SK-N-DZ (cell line): ENCODE data around the gene POU2AF1.

ENCODE experiments used
- DNase-seq: peaks from one replicate; pipeline ENCODE4 v3.0.0-alpha.2; 2015; ENCODE audit warnings: low spot score
- small RNA-seq, 2 experiments: library from RNA; depleted of rRNA; stranded (forward); fragments of <200 nt; gene quantifications; one replicate each; pipeline ENCODE3, GENCODE V24; 2014

The POU2AF1 gene

DNA sequence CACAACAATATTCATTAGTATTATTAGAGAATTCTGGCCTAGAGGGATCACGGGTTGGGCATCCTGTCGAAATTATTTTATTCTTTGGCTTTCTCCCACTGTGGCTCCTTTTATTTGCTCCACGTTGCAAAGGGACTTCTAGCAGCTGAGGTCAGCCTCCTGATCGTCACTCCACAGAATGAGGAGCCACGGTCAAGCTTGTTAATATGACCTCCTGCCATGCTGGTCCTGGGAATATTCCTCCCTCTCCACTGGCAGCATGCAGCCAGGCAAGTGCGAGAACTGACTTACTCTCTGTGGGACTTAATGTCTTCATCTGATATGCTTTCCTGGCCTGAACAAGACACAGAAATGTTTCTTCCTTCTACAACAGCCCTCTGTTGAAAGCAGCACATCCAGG lies 59.8 kb downstream of the POU2AF1 start:
- DNase-seq, result no peak

DNA sequence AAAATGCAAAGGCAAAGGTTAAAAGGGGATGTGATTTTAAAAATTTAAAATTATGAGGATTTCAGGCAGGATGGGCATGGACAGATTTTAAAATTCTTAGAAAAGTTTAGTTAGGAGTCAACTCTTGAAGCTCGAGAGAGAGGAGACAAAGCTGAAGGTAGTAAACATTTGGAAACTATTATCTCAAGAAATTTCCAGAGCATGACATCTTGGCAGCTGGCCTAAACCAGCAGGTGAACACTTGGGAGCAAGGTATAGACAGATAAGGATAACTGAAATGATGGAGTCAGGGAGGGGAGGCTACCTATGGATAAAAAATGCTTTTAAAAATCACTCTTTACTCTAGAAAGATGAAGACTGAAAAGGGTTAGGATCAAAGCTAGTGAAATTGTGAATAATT lies 67.0 kb downstream of the POU2AF1 start:
- no peak for DNase-seq

DNA sequence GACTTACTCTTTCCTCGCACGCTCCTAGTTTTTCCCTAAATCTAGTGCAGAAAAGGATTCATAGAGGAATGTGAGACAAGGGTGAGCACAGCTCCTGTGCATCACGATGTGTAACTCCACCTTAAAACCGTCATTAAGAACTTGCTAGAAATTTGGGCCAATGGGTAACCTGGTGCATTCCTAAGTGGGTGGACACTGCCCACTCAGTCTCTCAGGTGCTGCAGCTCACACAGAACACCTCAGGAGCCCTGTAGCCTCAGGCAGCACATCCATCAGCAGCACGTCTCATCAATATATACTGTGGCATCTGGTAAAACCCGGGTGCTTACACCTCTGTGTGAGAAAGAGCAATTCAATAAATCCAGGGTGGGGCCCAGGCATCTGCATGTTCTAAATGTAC lies 68.4 kb downstream of the POU2AF1 start:
- no peak for DNase-seq

GRCh38 chr11:111310088-111310487 lies 69.0 kb downstream of the POU2AF1 start:
- DNase-seq, result no peak

GRCh38 chr11:111309215-111309915 lies 69.7 kb downstream of the POU2AF1 start:
- no peak for DNase-seq

DNA sequence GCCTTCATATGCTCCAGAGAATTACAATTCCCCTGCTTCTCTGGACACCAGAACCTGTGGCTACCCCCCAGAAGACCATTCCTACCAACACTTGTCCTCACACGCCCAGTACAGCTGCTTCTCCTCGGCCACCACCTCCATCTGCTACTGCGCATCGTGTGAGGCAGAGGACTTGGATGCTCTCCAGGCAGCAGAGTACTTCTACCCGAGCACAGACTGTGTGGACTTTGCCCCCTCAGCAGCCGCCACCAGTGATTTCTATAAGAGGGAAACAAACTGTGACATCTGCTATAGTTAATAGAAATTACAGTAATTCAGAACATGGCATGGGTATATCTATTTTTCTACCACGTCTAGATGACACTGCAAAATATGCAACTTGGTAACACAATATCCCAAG lies 70.9 kb downstream of the POU2AF1 start:
- no peak for DNase-seq

DNA sequence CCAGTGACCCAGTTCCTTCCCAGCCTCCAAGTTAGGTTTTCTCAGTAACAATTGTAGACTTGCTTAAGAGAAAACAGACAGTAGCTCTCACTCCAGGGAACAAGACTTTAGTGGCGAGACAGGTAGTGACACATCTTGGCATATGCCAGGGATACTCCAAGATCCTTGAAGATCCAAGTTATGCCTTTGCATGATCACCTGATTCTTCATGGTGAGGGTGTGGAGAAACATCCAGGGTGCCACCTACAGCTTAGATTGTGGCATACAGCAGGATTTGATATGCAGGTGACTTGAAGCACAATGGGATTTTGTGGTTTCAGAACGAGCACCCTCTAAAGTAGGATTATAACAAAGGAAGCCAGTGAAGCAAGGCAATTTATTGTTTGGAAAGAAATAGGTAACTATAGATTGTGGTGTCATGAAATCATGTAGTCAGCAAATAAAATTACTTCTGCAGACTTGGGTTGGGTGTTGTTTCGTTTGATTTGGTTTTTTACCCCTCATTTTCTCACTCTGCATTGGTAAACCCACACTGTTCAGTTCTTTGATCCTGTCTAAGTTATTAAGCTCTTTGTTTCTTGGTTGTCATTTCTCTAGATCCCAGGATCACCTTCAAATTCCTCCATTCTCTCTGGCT lies 71.5 kb downstream of the POU2AF1 start:
- DNase-seq, result no peak

DNA sequence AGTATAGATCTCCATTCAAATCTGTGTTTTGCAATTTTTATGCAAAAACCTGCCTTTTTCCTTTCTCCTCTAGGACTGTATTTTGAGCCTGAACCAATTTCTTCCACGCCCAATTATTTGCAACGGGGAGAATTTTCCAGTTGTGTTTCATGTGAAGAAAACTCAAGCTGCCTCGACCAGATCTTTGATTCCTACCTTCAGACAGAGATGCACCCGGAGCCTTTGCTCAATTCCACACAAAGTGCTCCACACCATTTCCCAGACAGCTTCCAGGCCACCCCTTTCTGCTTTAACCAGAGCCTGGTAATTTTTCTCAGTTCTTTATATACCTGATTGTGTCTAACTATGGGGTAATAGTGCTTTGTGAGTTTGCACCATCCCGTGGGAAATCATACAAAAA lies 72.8 kb downstream of the POU2AF1 start:
- DNase-seq, result no peak

DNA sequence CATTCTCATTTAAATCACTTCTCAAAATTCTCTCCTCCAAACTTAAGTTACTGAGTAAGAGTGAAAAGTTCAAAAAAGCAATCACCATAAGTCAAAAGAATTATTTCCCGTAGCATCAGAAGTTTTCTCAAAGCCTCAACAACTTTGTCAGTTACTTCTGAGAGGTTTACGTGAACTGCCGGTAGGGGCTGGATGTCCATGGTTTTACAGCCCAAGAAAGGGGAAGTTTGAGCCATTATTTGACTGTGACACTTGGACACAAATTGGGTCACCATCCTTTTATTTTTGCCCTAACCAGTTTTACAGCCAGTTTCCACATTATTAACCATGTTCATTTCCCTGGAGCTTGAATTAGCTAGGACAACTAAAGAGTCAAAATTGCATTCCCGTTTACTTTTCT lies 73.2 kb downstream of the POU2AF1 start:
- DNase-seq, result no peak

GRCh38 chr11:111305162-111305802 lies 73.8 kb downstream of the POU2AF1 start:
- no peak for DNase-seq

- no peak for DNase-seq
Measured at GRCh38 chr11:111303461-111303860, 75.6 kb downstream of the POU2AF1 start.

DNA sequence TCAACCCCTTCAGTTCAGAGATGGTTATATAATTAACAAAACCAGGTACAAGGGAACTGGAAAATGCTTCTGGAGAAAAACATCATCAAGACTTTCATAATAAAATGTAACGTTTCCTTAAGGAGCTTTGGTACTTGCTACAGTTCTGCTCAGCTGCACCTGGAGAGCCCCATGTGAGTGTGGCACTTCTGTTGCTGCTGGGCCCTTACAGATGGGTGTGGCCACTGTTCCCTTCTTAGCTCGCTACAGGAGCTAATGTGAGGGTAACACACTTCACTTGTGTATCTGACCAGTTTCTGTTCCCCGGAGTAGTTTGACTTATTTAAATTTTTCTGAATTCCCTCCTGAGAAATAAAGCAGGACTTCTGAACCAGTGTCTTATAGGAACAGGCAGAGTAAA lies 76.8 kb downstream of the POU2AF1 start:
- peak; percentile 2 for DNase-seq

Small RNAs within 50 kb of the gene (small RNA-seq; reads per million reads assigned to genes)
- gene MIR4491 (0 reads per million in 2 experiments), gene RNU2-60P (0 to 0.40 reads per million in 2 experiments)
